HG03108 (cell line): Measurements from ENCODE around the gene GRB10.

ENCODE experiments used
- ATAC-seq: cut with Tn5 transposase; IDR thresholded peaks from one replicate; pipeline ENCODE4 v1.9.1; 2021; ENCODE audit warnings: moderate library complexity; ENCODE audit not compliant: unreplicated experiment

Gene GRB10

DNA sequence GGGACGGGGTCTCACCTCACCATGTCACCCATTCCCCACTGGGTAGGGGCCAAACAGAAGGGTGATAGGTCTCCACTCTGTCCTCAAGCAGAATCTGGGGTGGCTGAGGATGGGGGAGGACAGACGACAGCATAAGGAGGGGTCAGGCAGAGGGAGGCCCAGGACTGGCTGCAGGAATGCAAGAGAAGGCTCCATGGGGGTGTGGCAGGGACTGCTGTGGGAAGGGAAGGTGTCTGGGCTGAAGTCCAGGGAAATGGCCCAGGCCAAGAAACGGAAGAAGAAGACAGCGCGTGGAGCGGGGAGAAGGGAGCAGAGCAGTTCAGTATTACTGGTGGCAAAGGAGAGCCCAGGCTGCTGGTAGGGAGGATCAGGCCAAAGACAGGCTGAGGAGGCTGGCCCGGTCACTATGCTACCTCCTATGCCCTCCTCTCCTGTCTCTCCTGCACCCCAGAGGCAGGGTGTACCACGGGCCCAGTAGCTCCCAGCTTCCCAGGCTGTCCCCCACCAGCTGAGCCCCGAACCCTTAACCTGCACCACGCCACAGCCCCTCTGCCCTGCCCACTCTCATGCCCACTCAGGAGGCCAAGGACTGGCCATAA lies 60.9 kb downstream of the GRB10 start:
- ATAC-seq: no peak

DNA sequence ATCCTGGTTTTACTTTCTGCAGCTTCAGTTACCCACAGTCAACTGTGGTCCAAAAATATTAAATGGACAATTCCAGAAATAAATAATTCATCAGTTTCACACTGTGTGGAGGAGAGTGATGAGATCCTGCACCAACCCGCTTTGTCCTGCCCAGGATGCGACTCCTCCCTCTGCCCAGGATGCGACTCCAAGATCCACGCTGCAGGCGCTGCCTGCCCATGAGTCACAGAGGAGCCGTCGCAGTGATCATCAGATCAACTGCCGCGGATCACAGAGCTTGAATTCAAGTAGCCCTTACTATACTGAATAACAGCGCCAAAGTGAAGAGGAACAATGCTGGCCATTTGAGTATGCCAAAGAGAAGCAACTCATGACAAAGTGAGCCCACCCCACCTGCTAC lies 61.5 kb downstream of the GRB10 start:
- no peak for ATAC-seq

DNA sequence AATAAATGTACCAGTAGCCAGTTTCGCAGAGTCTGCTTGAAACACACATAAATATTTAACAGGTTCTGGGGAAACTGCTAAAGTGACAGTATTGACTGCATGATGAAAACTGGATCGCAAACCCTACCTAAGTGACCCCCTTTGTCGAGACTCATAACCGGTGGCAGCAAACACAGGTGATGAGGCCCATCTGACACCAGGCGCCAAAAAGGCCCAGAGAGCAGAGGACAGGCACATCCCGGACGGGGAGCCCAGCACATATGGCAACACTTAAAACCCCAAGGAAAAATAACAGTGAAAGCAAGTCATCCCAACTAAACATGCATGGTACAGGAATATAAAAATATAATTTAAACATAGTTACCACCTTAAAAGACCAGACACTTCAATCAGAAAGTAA lies 62.4 kb downstream of the GRB10 start:
- ATAC-seq: no peak

DNA sequence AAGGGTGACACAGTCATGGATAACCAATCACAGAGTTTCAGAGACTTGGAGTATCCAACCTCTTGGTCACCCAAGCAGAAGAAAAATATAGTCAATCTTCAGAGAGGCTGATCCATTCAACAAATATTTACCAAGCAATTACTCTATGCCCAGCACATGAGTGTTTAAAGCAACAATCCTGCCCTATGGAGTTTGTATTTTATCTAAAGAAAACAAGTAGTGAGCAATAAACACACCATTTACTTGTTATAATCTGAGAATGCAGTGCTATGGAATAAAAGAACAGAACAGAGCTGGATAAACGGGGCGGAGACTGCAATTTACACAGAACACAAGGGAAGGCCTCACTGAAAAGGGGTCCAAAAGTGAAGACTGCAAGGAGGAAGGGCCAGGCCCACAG lies 63.8 kb downstream of the GRB10 start:
- no peak for ATAC-seq

DNA sequence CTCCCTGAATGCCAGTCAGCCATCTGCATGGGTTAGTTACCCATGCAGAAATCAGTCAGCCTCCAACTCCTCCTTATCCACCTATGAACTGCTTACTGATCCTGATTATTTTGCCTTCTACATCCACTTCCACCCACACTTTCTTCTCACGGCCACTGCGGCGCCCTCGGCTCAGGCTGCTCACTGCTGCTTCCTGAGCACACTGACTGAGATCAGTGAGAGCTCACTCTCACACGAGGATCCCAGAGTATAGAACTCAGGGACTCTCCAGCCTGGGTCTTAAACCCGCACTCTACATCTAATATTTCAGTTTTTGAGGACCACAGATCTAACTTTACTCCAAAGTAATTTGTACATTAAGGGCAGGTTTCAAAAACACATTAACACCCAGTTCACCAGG lies 64.4 kb downstream of the GRB10 start:
- no peak for ATAC-seq

DNA sequence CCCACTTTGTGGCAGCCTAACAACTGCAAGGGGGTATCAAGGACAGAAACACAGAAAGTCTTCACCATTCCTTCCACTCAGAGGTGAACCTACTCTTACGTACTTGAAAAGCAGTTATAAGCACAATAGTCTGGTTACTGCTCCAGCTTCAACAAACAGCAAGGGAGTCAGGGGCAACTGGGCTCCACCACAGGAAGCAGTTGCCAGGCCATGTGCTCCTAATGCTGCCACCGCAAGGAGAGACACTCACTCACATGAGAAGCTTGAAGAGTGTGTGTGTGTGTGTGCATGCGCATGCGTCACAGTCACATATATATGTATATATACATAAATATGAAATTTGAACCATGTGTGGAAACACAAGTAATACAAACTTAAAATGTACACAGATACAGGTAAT lies 65.5 kb downstream of the GRB10 start:
- ATAC-seq: no peak

DNA sequence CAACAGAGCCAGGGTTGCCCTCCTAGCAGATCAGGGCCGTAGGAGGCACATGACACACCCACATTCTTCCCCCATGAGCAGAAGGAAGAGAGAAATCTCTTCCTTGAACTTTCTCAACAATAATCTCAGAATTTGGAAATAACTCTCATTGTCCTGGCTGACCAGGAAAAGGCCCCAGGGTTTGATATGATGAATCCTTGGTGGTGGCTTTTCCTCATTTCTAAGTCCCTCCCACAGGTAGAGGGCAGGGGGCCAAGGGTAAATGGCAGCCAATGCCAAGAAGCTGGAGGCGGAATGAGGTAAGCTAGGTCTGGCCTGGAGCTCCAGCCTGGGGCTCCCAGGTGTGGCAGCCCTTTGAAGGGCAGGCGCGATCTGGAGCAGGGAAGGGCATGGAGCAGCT lies 67.8 kb downstream of the GRB10 start:
- no peak for ATAC-seq

DNA sequence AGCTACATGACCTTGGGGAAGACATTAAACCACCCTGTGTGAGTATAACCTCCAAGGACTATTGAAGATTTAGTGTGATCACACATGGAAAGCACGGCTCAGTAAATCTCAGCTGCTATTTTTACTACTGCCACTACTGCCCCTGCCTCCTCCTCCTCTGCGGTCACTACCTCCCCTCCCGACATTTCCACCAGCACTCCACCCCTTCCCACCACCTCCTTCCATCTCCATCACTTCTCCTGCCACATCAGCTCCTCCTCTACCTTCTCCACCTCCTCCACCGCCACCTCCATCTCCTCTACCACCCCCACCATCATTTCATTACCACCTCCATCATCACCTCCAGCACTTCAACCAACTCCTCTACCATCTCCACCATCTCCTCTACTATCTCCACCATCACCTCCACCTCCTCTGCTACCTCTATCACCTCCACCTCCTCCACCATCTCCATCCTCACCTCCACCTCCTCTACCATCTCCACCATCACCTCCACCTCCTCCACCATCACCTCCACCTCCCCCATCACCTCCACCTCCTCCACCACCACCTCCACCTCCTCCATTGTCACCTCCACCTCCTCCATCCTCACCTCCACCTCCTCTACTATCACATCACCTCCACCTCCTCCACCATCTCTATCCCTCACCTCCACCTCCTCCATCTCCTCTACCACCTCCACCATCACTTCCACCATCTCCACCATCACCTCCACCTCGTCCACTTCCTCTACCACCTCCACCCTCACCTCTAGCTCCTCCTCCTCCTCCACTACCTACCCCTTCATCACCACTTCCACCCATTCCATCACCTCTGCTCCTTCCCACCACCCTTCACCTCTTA lies 69.4 kb downstream of the GRB10 start:
- no peak for ATAC-seq

DNA sequence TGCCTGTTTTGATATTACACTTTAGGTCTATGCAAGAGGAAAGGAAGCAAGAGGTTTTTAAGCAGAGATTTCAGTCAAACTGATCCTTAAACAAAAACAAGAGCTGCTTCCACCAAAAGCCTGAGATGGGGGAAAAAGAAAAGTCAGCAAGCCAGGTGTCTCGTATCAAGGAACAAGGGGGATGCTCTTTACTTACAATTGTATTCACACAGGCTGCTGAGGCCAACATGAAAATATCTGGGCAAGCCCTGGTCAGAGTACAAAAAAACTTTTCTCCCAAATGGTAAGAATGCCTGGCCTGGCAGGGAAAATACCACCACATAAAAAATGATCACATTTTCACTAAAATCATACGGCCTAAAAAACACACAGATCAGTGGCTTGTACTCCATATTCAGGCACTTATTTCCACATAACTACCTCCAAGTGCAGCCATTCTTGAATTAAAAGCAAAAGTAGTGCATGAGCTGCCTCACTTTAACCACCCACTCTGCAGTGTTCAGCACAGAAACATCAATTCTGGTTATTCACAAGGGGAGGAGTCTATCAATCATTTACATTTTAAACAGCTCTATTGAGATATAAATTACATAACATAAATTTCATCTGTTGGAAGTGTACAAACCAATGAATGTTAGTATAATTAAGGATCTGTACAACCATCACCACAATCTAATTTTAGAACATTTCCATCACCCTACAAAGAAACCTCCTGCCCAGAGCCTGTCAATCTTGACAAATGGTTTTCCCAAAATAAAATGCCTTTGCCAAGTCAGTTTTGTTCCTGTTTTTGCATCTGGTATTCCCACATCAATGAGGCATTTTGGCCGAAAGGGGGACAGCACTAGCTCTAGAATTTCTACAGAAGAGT lies 70.2 kb downstream of the GRB10 start:
- ATAC-seq: no peak

DNA sequence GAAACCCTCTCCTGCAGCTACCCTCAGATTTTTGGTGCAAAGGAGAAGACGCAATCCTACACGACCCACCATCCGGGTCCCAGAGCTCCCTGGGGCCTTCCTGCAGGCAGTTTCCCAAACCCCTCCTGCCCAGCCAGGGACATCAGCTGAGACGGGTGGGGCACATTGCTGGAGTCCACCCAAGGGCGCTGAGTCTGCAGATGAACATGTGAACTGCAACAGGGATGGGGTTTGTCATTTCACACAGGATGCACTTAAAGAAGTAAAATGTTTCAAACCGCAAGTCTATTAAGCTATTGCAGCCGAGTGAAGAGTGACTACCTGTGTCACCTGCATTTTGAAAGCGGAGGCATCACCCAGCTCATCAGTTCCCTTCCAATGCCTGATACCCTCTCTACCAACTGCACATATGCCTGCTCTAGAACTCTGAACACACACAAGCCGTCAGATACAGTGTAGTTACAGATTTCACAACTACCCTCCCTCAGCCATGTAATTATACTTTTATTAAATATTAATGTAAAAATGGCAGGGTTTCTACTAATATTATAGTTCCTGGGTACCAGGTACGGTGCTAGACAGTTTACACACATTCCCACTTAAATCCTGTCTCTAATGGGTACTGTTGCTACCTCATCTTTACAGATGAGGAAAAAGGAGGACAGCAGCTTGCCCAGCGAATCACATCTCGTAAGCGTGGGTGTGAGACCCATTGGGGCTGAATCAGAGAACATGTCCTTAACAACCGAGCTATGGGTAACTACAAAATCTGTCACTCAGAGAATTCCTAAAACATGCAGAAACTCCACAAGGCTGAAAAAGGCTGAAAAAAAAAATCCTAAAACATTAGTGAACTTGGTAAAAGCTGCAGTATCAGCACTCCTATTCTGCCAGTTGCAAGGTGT lies 71.2 kb downstream of the GRB10 start:
- no peak for ATAC-seq

DNA sequence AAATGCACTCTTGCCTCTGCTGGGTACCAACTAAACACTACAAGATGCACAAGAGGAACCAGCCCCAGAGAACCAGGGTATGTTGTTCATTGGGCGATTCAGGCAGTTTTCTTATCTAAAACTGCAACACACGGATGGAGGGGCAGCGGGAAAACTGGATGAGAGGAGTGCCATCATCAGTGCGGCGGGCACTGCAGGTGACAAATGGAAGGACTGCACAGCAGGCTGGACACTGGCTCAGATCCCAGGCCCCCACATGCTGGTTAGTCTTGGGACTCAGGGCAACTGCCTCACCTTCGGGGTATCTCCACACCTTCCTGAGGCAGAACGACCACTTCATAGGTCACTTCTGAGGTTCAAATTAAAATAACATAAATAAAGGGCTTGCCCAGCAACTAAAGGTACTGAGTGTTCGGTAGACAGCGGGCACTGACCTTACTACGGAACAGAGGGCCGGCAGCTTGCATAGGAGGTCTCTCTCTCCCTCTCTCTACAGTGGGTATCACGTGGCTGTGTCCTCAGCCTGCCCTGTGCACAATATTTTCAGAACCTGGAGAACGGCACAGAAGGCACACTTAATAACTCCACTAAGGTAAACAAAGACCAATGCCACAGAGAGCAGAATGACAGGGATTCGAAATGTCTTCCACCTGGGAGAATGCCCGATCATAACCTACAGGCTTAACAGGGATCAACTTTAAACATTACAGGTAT lies 72.1 kb downstream of the GRB10 start:
- ATAC-seq: no peak

DNA sequence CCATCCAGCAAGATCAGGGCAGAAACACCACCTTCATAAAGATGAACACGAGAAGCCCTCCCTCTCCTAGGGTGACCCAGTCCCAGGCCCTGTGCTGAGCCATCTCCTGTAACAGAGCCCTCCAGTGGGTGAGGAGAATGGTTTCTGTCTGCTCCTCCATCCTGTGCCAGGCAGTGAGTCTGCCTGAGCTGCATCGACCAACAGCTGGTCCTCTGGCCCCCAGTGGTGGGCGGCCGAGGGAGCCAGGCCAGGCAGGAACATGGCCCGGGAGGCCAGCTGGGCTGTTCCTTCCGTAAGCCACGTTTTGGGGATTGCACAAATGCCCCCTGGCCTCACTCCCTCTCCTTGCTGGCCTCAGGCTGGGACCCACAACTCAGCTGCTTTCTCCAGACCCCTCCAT lies 73.5 kb downstream of the GRB10 start:
- no peak for ATAC-seq

DNA sequence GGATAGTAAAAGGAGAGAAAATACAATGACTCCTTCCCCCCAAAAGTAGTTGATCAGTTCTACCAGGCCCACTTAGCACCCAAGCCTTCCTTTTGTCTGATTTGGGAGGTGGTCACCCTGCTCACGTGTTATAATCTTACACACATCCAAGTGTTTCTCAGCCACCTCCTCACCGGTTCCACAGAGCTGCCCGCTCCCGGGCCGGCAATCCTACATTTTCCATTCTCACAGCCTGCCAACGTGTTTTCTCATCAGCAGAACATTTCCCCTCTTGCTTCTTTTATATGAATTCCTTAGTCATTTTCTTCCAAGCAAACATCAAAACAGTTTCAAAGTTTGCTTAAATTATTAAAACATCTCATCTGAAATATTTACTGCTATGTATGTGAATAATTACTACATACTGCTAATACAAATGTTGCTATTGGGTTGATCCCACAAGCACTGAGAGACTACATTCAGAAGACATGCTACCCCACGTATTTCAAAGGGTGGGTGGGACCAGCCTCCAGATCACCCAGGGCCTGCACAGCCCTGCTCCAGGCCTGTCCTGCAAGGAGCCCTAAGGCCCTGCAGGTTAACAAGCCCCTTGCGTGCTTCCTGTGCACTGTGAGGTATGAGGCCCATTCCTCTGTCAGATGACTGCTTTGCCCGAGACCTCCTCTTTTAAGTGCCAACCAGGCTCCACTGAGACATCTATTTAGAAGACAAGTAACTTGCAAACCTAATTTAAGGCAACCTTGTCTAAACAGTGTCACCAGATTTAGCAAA lies 75.3 kb downstream of the GRB10 start:
- no peak for ATAC-seq

DNA sequence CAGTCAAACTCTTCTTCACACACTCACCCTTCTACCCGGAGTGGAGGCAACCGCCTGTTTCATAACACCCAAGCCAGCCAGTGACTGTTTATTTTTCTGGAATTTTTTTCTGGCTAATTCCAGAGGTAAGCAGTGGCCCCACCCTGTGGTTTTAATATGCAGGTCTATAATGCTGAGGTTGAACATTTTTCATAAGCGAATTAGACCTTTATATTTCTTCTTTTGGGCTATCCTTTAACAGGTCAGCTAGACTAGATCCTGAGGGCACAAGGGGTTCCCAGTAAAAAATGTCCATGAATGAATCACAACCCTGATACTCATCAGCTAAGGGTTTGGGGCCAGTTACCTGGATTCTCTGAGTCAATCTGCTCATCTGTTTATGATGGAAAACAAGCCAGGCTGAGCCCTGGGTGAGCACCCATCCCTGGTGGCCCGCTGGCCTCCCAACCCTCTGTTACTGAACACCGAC lies 76.2 kb downstream of the GRB10 start:
- ATAC-seq: no peak

DNA sequence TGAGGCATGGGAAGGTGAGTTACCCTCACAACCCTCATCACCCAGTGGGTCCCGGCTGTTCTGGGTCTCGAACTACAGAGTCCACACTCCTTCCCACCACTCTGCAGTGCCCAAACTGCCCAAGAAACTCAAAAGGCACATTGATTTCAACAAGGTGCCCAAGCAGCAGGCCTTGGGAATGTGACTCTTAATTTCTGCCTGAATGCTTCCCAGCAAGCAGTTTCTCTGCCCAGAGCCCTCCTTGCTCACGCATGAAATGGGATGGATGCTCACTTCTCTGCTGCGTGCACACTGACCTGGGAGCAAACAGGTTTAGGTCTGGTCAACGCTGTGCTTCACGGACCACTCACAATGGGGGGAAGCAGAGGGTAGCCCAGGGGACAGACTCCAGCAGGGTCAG lies 77.9 kb downstream of the GRB10 start:
- ATAC-seq: no peak

DNA sequence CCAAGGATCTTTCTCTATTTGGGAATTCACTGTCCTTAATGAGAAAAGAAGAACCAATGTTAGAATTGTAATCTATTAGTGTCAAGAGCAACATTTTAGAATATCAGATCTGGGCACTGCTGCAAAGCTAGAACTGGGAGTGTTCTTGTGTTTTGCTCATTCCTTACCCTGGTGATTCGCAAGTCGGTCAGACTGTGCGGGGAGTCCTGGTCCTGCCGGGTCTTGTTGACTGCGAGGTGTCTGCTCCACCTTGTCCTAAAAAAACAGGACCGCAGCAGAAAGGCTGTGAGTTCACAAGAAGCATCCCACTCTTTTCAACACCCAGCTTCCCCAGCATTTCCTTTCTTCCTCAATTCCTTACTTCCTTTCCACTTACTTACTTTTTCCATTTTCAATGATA lies 79.0 kb downstream of the GRB10 start:
- no peak for ATAC-seq

DNA sequence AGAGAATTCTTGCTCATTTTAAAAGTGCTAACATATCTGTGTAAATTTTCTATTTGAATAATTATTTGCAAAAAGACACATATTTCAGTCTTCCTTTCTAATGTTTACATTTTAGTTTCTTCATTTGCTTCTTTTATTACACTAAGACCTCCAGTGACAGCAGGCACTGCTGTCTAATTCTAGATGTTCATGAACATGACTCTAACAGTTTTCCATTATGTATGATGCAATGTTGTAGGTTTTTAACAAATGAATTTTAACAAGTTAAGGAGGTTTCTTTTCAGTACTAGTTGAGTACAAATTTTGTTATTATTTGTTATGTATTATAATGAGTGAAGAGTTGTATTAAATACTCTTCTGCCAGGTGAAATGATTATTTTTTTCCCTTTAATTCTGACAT lies 83.6 kb downstream of the GRB10 start:
- no peak for ATAC-seq

DNA sequence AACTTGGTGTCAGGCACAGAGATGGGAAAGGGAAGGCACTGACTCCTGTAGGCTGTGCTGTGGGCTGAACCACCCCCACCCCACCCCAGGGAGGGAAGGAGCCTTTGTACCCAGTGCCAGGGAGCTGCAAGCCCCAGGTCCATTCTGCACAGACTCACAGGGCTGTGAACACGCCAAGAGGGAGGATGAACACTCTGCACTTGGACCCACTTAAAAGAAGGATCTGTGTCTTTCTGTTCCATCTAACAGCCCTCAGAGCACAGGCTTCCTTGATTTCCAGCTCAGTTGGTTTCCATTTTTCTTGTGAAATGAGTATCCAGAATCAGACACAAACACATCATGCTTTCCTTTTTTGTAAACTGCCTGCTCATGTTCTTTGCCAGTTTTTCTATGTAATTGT lies 84.9 kb downstream of the GRB10 start:
- no peak for ATAC-seq
